Panc1 (cell line): ENCODE data around the gene MGST2. TPM values are rescaled to one million over a fixed set of nuclear protein-coding genes. Genes with fewer than 3 reads are reported as not detected.

Source experiments
- ATAC-seq: fragments of 200-7000 bp; cut with Tn5 transposase; 2 replicates; pipeline ENCODE4 v1.9.1; 2020; ENCODE audit warnings: mild to moderate bottlenecking, moderate library complexity
- BruUV-seq: library from RNA; stranded (reverse); fragments of 400-500 nt; replicated peaks from 2 replicates; lab custom pipeline; 2021; lab: Mats Ljungman, UMichigan
- CTCF ChIA-PET: fragments of 300-600 bp; sonication (Branson Sonifier 250); formaldehyde crosslinking; loops from one replicate; lab custom pipeline; 2022; ENCODE audit warnings: antibody characterized with exemption; lab: Charles Lee
- POLR2A ChIA-PET: fragments of 300-600 bp; sonication (Branson Sonifier 250); formaldehyde crosslinking; loops from one replicate; lab custom pipeline; 2022; ENCODE audit warnings: antibody characterized with exemption; lab: Charles Lee
- DNase-seq: peaks from one replicate; pipeline ENCODE4 v3.0.0-alpha.2; 2010; ENCODE audit warnings: low read depth, low spot score
- H3K27ac ChIP-seq: 2 replicates; pipeline ENCODE4 v1.5.1; 2011; ENCODE audit warnings: mild to moderate bottlenecking, low read length, inconsistent platforms
- H3K27me3 ChIP-seq: fragments of 200-500 bp; sonication (Bioruptor generic); 2 replicates; pipeline ENCODE4 v1.6.0; 2014; ENCODE audit warnings: low read length, inconsistent platforms; ENCODE audit not compliant: control insufficient read depth, insufficient read depth
- H3K36me3 ChIP-seq: fragments of 200-500 bp; sonication (Bioruptor generic); 2 replicates; pipeline ENCODE4 v1.5.1; 2014; ENCODE audit warnings: inconsistent platforms, mild to moderate bottlenecking, low read length, moderate library complexity; ENCODE audit not compliant: control insufficient read depth, insufficient read depth
- H3K4me1 ChIP-seq: 2 replicates; pipeline ENCODE4 v1.5.1; 2011; ENCODE audit warnings: inconsistent platforms, mild to moderate bottlenecking, low read length, moderate library complexity; ENCODE audit not compliant: control insufficient read depth, insufficient read depth
- H3K4me3 ChIP-seq, 2 experiments: 2 replicates each; pipeline ENCODE4 v1.5.1; 2011 to 2012; ENCODE audit warnings: low read depth in 2 of 2, low read length in 2 of 2, mild to moderate bottlenecking in 2 of 2, inconsistent platforms in 1 of 2, moderate library complexity in 1 of 2
- H3K9me3 ChIP-seq: fragments of 200-500 bp; sonication (Bioruptor generic); 2 replicates; pipeline ENCODE4 v1.5.1; 2014; ENCODE audit warnings: low read depth, mild to moderate bottlenecking, inconsistent platforms, low read length, moderate library complexity; ENCODE audit not compliant: control insufficient read depth, insufficient read depth
- CTCF ChIP-seq: fragments of 450-650 bp; IDR thresholded peaks from 2 replicates; pipeline ENCODE4 v1.5.1; 2017; ENCODE audit warnings: mild to moderate bottlenecking
- POLR2AphosphoS5 ChIP-seq: IDR thresholded peaks from 2 replicates; pipeline ENCODE4 v1.6.1; 2012; ENCODE audit warnings: mild to moderate bottlenecking, low read depth, low read length, moderate library complexity
- REST ChIP-seq, 2 experiments: IDR thresholded peaks; 2 replicates each; pipeline ENCODE4 v1.6.1; 2011 to 2012; ENCODE audit warnings: low read depth in 2 of 2, control low read depth in 1 of 2, low read length in 1 of 2, mild to moderate bottlenecking in 1 of 2, moderate library complexity in 1 of 2; ENCODE audit not compliant: insufficient read depth in 1 of 2
- SIN3A ChIP-seq: IDR thresholded peaks from 2 replicates; pipeline ENCODE4 v1.6.1; 2012; ENCODE audit warnings: low read depth, mild to moderate bottlenecking, low read length, moderate library complexity, borderline replicate concordance; ENCODE audit not compliant: insufficient read depth
- TCF7L2 ChIP-seq: IDR thresholded peaks from 2 replicates; pipeline ENCODE4 v1.6.1; 2011; ENCODE audit warnings: mild to moderate bottlenecking, low read depth, low read length, inconsistent platforms
- in situ Hi-C: cut with HindIII; loops from 2 replicates; pipeline ENCODE4 v1.10.0; 2016; ENCODE audit warnings: low sequenced_read_pairs, low pct_unique_long_range_greater_than_20kb
- intact Hi-C: fragments of 100-400 bp; cut with micrococcal nuclease; formaldehyde crosslinking; loops from one replicate; pipeline ENCODE4 v1.10.0; 2022; ENCODE audit not compliant: unreplicated experiment
- total RNA-seq: library from RNA; stranded (reverse); gene quantifications from one replicate; pipeline ENCODE4 v1.2.1, GENCODE V29; 2021; ENCODE audit not compliant: unreplicated experiment

MGST2 gene
- total RNA-seq, 1 experiment from 2014 or later: 17.4 TPM

- POLR2A ChIA-PET: no interaction called here
Observed at GRCh38 chr4:139686988-139687387, 21.4 kb downstream of the MGST2 start.

GRCh38 chr4:139689093-139689722 lies 23.6 kb downstream of the MGST2 start:
- POLR2A ChIA-PET: no interaction called here
- intact Hi-C loops (no loop called here), in situ Hi-C loops (no loop called here)
- no peaks in the 10 kb centered on the region for H3K9me3 ChIP-seq
- H3K4me1 ChIP-seq: no peaks in the 10 kb centered on the region
- BruUV-seq: no TSS peak
- no peak overlapping the region for H3K4me3 ChIP-seq
- DNase-seq (no peak), ATAC-seq (no peak)
- H3K36me3 ChIP-seq: no peaks in the 10 kb centered on the region
- H3K27ac ChIP-seq: no peak overlapping the region
- TF ChIP-seq REST (IDR thresholded peaks at IDR 0.05; ENCODE audit: insufficient read depth in 1 of 2, low read depth in 2 of 2, low read length in 1 of 2) (no peak), TCF7L2 (no peak), POLR2AphosphoS5 (no peak), CTCF (no peak), SIN3A (no peak)
- CTCF ChIA-PET: no interaction called here
- H3K27me3 ChIP-seq: no peaks in the 10 kb centered on the region

More at GRCh38 chr4:139686988-139687387, 21.4 kb downstream of the MGST2 start:
- Histone ChIP-seq H3K4me1 (no peaks in the 10 kb centered on the region), H3K9me3 (no peaks in the 10 kb centered on the region), H3K36me3 (no peaks in the 10 kb centered on the region), H3K4me3 (no peak overlapping the region), H3K27me3 (no peaks in the 10 kb centered on the region), H3K27ac (no peak overlapping the region)
- in situ Hi-C loops (no loop called here), intact Hi-C loops (no loop called here)
- DNase-seq (no peak), ATAC-seq (no peak)
- CTCF ChIA-PET: no interaction called here
- TF ChIP-seq CTCF: no peak
- TF ChIP-seq TCF7L2: no peak
- no peak for TF ChIP-seq SIN3A
- no peak for TF ChIP-seq POLR2AphosphoS5
- TF ChIP-seq REST (IDR thresholded peaks at IDR 0.05; ENCODE audit: insufficient read depth in 1 of 2, low read depth in 2 of 2, low read length in 1 of 2): no peak
- no TSS peak for BruUV-seq
